WI38 (cell line): ENCODE data around the gene KLHL26.

ENCODE experiments used
- H3K4me3 ChIP-seq: 2 replicates; pipeline ENCODE4 v1.5.1; 2011; ENCODE audit warnings: low read depth, mild to moderate bottlenecking, control low read depth, low read length
- CTCF ChIP-seq: IDR thresholded peaks from 2 replicates; pipeline ENCODE4 v1.5.1; 2012; ENCODE audit warnings: low read depth, mild to moderate bottlenecking, control low read depth, low read length

KLHL26 gene

GRCh38 chr19:18711893-18712292 lies 75.1 kb downstream of the KLHL26 start:
- TF ChIP-seq CTCF: no peak
- H3K4me3 ChIP-seq: no peak overlapping the region

- H3K4me3 ChIP-seq: no peak overlapping the region
- TF ChIP-seq CTCF: no peak
These were observed 76.2 kb downstream of the KLHL26 start for GRCh38 chr19:18712981-18713380.

- no peak for TF ChIP-seq CTCF
- no peak overlapping the region for H3K4me3 ChIP-seq
These were observed 76.8 kb downstream of the KLHL26 start for GRCh38 chr19:18713550-18714117.

- TF ChIP-seq CTCF: no peak
These were observed 78.6 kb downstream of the KLHL26 start for GRCh38 chr19:18715416-18715815.

GRCh38 chr19:18716857-18717256 lies 80.0 kb downstream of the KLHL26 start:
- TF ChIP-seq CTCF: no peak
- no peak overlapping the region for H3K4me3 ChIP-seq

More at GRCh38 chr19:18715416-18715815, 78.6 kb downstream of the KLHL26 start:
- H3K4me3 ChIP-seq: no peak overlapping the region

GRCh38 chr19:18717601-18718000 lies 80.8 kb downstream of the KLHL26 start:
- no peak for TF ChIP-seq CTCF
- no peak overlapping the region for H3K4me3 ChIP-seq

GRCh38 chr19:18718015-18718526 lies 81.2 kb downstream of the KLHL26 start:
- H3K4me3 ChIP-seq: no peak overlapping the region
- no peak for TF ChIP-seq CTCF
